ENCODE results near the gene MYOG. TPM values are rescaled to one million over a fixed set of nuclear protein-coding genes. Genes with fewer than 3 reads are reported as not detected.

The MYOG gene
- total and polyA plus RNA-seq, 7 donors = 9.7 to 451 (median 160) TPM

GRCh38 chr1:203048555-203049051 lies 37.2 kb downstream of the MYOG start:
- no peak overlapping the region for H3K27ac ChIP-seq
- no peak for ATAC-seq
- WGBS, 3 donors = 86 to 88% (median 87%) methylated on average over 21 to 23 of the region's 23 CpGs
- H3K36me3 ChIP-seq (ENCODE audit: insufficient read depth in 1 of 2, low read depth in 1 of 2) = peaks cover 0 to 83% of the 10 kb centered on the region in 2 donors
- H3K27me3 ChIP-seq (ENCODE audit: insufficient read depth in 3 of 3, low read length in 2 of 3) = no peaks in the 10 kb centered on the region
- intact Hi-C loops (cut with DNase I) = no loop called here
- H3K4me1 ChIP-seq = peaks cover 7% of the 10 kb centered on the region
- no peak overlapping the region for H3K4me3 ChIP-seq
- DNase-seq = no peak
- no peaks in the 10 kb centered on the region for H3K9me3 ChIP-seq
- TF ChIP-seq, protein P1, sequence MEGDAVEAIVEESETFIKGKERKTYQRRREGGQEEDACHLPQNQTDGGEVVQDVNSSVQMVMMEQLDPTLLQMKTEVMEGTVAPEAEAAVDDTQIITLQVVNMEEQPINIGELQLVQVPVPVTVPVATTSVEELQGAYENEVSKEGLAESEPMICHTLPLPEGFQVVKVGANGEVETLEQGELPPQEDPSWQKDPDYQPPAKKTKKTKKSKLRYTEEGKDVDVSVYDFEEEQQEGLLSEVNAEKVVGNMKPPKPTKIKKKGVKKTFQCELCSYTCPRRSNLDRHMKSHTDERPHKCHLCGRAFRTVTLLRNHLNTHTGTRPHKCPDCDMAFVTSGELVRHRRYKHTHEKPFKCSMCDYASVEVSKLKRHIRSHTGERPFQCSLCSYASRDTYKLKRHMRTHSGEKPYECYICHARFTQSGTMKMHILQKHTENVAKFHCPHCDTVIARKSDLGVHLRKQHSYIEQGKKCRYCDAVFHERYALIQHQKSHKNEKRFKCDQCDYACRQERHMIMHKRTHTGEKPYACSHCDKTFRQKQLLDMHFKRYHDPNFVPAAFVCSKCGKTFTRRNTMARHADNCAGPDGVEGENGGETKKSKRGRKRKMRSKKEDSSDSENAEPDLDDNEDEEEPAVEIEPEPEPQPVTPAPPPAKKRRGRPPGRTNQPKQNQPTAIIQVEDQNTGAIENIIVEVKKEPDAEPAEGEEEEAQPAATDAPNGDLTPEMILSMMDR (IDR thresholded peaks at IDR 0.05) = no peak

DNA sequence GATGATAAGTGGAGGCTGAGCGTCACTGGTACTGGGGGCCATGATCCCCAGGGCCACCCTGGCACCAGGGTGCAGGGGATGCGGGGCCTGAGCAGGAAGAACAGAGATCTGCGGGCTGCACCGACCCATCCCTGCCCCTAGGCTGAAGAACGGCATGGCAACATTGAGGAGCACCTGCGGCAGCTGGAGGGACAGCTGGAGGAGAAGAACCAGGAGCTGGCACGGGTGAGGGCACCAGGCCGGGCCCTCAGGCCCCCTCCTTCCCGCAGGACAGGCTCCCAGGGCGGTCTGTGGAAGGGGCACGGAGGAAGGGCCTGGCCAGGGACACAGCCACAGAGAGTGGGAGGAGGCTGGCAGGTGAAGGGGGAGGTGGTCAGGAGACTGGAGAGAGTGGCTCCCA lies 37.7 kb downstream of the MYOG start:
- Histone ChIP-seq H3K27me3 (ENCODE audit: insufficient read depth in 3 of 3, low read length in 2 of 3) (no peaks in the 10 kb centered on the region), H3K4me3 (no peak overlapping the region), H3K36me3 (ENCODE audit: insufficient read depth in 1 of 2, low read depth in 1 of 2) (peaks cover 0 to 83% of the 10 kb centered on the region in 2 donors), H3K27ac (no peak overlapping the region), H3K4me1 (peaks cover 7% of the 10 kb centered on the region), H3K9me3 (no peaks in the 10 kb centered on the region)
- no peak for DNase-seq
- TF ChIP-seq, protein P1 (IDR thresholded peaks at IDR 0.05) = no peak
- intact Hi-C loops (cut with DNase I) = no loop called here
- WGBS, 3 donors = 82 to 93% (median 84%) methylated on average over 11 of the region's 11 CpGs
- no peak for ATAC-seq

GRCh38 chr1:203046984-203047630 lies 38.7 kb downstream of the MYOG start:
- Histone ChIP-seq H3K4me3 (no peak overlapping the region), H3K27ac (no peak overlapping the region), H3K36me3 (ENCODE audit: insufficient read depth in 1 of 2, low read depth in 1 of 2) (peaks cover 0 to 85% of the 10 kb centered on the region in 2 donors), H3K27me3 (ENCODE audit: insufficient read depth in 3 of 3, low read length in 2 of 3) (no peaks in the 10 kb centered on the region), H3K9me3 (no peaks in the 10 kb centered on the region), H3K4me1 (peaks cover 10% of the 10 kb centered on the region)
- DNase-seq (no peak), ATAC-seq (no peak)
- intact Hi-C loops (cut with DNase I) = no loop called here
- WGBS, 3 donors = 67 to 74% (median 68%) methylated on average over 15 of the region's 15 CpGs
- TF ChIP-seq, protein P1 (IDR thresholded peaks at IDR 0.05) = no peak

DNA sequence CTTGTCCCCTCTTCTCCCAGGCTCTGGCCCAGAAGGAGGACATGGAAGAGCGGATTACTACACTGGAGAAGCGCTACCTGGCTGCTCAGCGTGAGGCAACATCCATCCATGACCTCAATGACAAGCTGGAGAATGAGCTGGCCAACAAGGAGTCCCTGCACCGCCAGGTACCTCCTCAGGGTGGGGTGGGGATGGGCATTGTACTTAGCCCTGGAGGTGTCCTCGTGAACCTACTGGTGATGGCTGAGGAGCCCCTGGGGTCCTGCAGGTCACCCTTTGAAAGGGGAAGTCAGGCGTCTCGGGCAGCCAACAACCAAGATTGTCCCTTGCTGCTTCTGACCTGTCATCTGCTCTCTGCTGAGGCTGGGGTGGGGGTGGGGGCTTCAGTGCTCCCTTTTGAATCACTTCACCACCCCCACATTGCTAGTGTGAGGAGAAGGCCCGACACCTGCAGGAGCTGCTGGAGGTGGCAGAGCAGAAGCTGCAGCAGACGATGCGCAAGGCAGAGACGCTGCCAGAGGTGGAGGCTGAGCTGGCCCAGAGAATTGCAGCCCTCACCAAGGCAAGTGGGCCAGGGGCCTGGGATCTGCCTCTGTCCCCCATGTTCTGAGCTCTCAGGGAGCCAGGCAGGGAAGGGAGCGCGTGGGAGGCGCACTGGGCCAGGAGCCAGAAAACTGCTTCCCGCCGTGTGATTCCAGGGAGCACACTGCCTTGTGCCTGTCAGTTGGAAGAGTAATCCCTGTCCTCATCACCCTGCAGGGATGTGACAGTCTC lies 39.8 kb downstream of the MYOG start:
- H3K27me3 ChIP-seq (ENCODE audit: insufficient read depth in 3 of 3, low read length in 2 of 3) = no peaks in the 10 kb centered on the region

More for the DNA sequence above, 39.8 kb downstream of the MYOG start:
- DNase-seq (no peak), ATAC-seq (no peak)
- Histone ChIP-seq H3K4me3 (no peak overlapping the region), H3K36me3 (ENCODE audit: insufficient read depth in 1 of 2, low read depth in 1 of 2) (peaks cover 0 to 82% of the 10 kb centered on the region in 2 donors), H3K9me3 (no peaks in the 10 kb centered on the region), H3K4me1 (peaks cover 14% of the 10 kb centered on the region), H3K27ac (no peak overlapping the region)
- TF ChIP-seq, protein P1 (IDR thresholded peaks at IDR 0.05) = no peak
- intact Hi-C loops (cut with DNase I) = no loop called here
- WGBS, 3 donors = 80 to 89% (median 86%) methylated on average over 16 of the region's 16 CpGs
